ENCODE data around the gene ATXN10. TPM values are rescaled to one million over a fixed set of nuclear protein-coding genes. Genes with fewer than 3 reads are reported as not detected.

The ATXN10 gene
- total RNA-seq, 2 donors from 2014 or later = 55.8 to 89.1 TPM

- Mint-ChIP-seq H3K4me3 (no peak overlapping the region), H3K36me3 (ENCODE audit: low read depth) (peaks cover 85% of the 10 kb centered on the region), H3K27ac (no peak overlapping the region), H3K9me3 (no peaks in the 10 kb centered on the region), H3K4me1 (no peaks in the 10 kb centered on the region), H3K27me3 (no peaks in the 10 kb centered on the region)
- no peak for ATAC-seq (replicated peaks)
Observed at GRCh38 chr22:45731798-45732495, 60.3 kb downstream of the ATXN10 start.

- Mint-ChIP-seq H3K27me3 (no peaks in the 10 kb centered on the region), H3K4me3 (no peak overlapping the region), H3K36me3 (ENCODE audit: low read depth) (peaks cover 92% of the 10 kb centered on the region), H3K4me1 (no peaks in the 10 kb centered on the region), H3K27ac (no peak overlapping the region), H3K9me3 (no peaks in the 10 kb centered on the region)
- ATAC-seq (replicated peaks) = no peak
Observed at GRCh38 chr22:45735273-45735672, 63.6 kb downstream of the ATXN10 start.

GRCh38 chr22:45738206-45738605 lies 66.6 kb downstream of the ATXN10 start:
- H3K9me3 Mint-ChIP-seq = no peaks in the 10 kb centered on the region
- no peaks in the 10 kb centered on the region for H3K4me1 Mint-ChIP-seq
- no peak for ATAC-seq (replicated peaks)
- no peaks in the 10 kb centered on the region for H3K27me3 Mint-ChIP-seq
- peaks cover 92% of the 10 kb centered on the region for H3K36me3 Mint-ChIP-seq (ENCODE audit: low read depth)
- no peak overlapping the region for H3K4me3 Mint-ChIP-seq
- H3K27ac Mint-ChIP-seq = no peak overlapping the region

- Mint-ChIP-seq H3K4me1 (no peaks in the 10 kb centered on the region), H3K36me3 (ENCODE audit: low read depth) (peaks cover 98% of the 10 kb centered on the region)
- no peak for ATAC-seq (replicated peaks)
Observed at GRCh38 chr22:45740236-45740635, 68.6 kb downstream of the ATXN10 start.

GRCh38 chr22:45742866-45743450 lies 71.3 kb downstream of the ATXN10 start:
- H3K27ac Mint-ChIP-seq = no peak overlapping the region

More at GRCh38 chr22:45740236-45740635, 68.6 kb downstream of the ATXN10 start:
- Mint-ChIP-seq H3K27me3 (no peaks in the 10 kb centered on the region), H3K27ac (no peak overlapping the region), H3K9me3 (no peaks in the 10 kb centered on the region), H3K4me3 (no peak overlapping the region)

GRCh38 chr22:45743687-45744086 lies 72.1 kb downstream of the ATXN10 start:
- no peak overlapping the region for H3K27ac Mint-ChIP-seq
- H3K4me3 Mint-ChIP-seq = no peak overlapping the region
- peaks cover 89% of the 10 kb centered on the region for H3K36me3 Mint-ChIP-seq (ENCODE audit: low read depth)
- H3K4me1 Mint-ChIP-seq = no peaks in the 10 kb centered on the region
- ATAC-seq (replicated peaks) = no peak
- H3K9me3 Mint-ChIP-seq = no peaks in the 10 kb centered on the region
- no peaks in the 10 kb centered on the region for H3K27me3 Mint-ChIP-seq

More at GRCh38 chr22:45742866-45743450, 71.3 kb downstream of the ATXN10 start:
- no peaks in the 10 kb centered on the region for H3K27me3 Mint-ChIP-seq
- H3K4me3 Mint-ChIP-seq = no peak overlapping the region
- H3K9me3 Mint-ChIP-seq = no peaks in the 10 kb centered on the region
- ATAC-seq (replicated peaks) = no peak
- peaks cover 89% of the 10 kb centered on the region for H3K36me3 Mint-ChIP-seq (ENCODE audit: low read depth)
- H3K4me1 Mint-ChIP-seq = no peaks in the 10 kb centered on the region

GRCh38 chr22:45744442-45744841 lies 72.8 kb downstream of the ATXN10 start:
- H3K36me3 Mint-ChIP-seq (ENCODE audit: low read depth) = peaks cover 84% of the 10 kb centered on the region
- no peaks in the 10 kb centered on the region for H3K27me3 Mint-ChIP-seq
- H3K4me3 Mint-ChIP-seq = no peak overlapping the region
- H3K4me1 Mint-ChIP-seq = no peaks in the 10 kb centered on the region
- H3K9me3 Mint-ChIP-seq = no peaks in the 10 kb centered on the region
- no peak overlapping the region for H3K27ac Mint-ChIP-seq
- ATAC-seq (replicated peaks) = no peak

- H3K4me3 Mint-ChIP-seq = no peak overlapping the region
- H3K27me3 Mint-ChIP-seq = no peaks in the 10 kb centered on the region
- no peaks in the 10 kb centered on the region for H3K9me3 Mint-ChIP-seq
- H3K27ac Mint-ChIP-seq = no peak overlapping the region
- ATAC-seq (replicated peaks) = no peak
- H3K36me3 Mint-ChIP-seq (ENCODE audit: low read depth) = peaks cover 70% of the 10 kb centered on the region
- H3K4me1 Mint-ChIP-seq = peaks cover 10% of the 10 kb centered on the region
Observed at GRCh38 chr22:45750626-45751025, 79.0 kb downstream of the ATXN10 start.

GRCh38 chr22:45752036-45752435 lies 80.4 kb downstream of the ATXN10 start:
- Mint-ChIP-seq H3K9me3 (no peaks in the 10 kb centered on the region), H3K4me3 (no peak overlapping the region), H3K27me3 (no peaks in the 10 kb centered on the region), H3K36me3 (ENCODE audit: low read depth) (peaks cover 66% of the 10 kb centered on the region), H3K4me1 (peaks cover 10% of the 10 kb centered on the region), H3K27ac (no peak overlapping the region)
- no peak for ATAC-seq (replicated peaks)

- no peak overlapping the region for H3K27ac Mint-ChIP-seq
- no peaks in the 10 kb centered on the region for H3K27me3 Mint-ChIP-seq
- no peak for ATAC-seq (replicated peaks)
- H3K36me3 Mint-ChIP-seq (ENCODE audit: low read depth) = peaks cover 51% of the 10 kb centered on the region
- H3K4me1 Mint-ChIP-seq = peaks cover 10% of the 10 kb centered on the region
- H3K9me3 Mint-ChIP-seq = no peaks in the 10 kb centered on the region
- H3K4me3 Mint-ChIP-seq = no peak overlapping the region
Observed at GRCh38 chr22:45754822-45755221, 83.2 kb downstream of the ATXN10 start.

- peaks cover 44% of the 10 kb centered on the region for H3K36me3 Mint-ChIP-seq (ENCODE audit: low read depth)
- no peaks in the 10 kb centered on the region for H3K9me3 Mint-ChIP-seq
- H3K4me1 Mint-ChIP-seq = peaks cover 10% of the 10 kb centered on the region
- no peak for ATAC-seq (replicated peaks)
- H3K27me3 Mint-ChIP-seq = no peaks in the 10 kb centered on the region
- no peak overlapping the region for H3K4me3 Mint-ChIP-seq
- no peak overlapping the region for H3K27ac Mint-ChIP-seq
Observed at GRCh38 chr22:45756558-45756957, 84.9 kb downstream of the ATXN10 start.

- Mint-ChIP-seq H3K4me3 (no peak overlapping the region), H3K27me3 (no peaks in the 10 kb centered on the region), H3K9me3 (no peaks in the 10 kb centered on the region), H3K4me1 (peaks cover 9% of the 10 kb centered on the region), H3K27ac (no peak overlapping the region), H3K36me3 (ENCODE audit: low read depth) (peaks cover 41% of the 10 kb centered on the region)
- no peak for ATAC-seq (replicated peaks)
Observed at GRCh38 chr22:45757068-45757467, 85.4 kb downstream of the ATXN10 start.

- ATAC-seq (replicated peaks) = no peak
- Mint-ChIP-seq H3K4me1 (peaks cover 6% of the 10 kb centered on the region), H3K36me3 (ENCODE audit: low read depth) (peaks cover 40% of the 10 kb centered on the region), H3K27me3 (no peaks in the 10 kb centered on the region), H3K9me3 (no peaks in the 10 kb centered on the region), H3K27ac (no peak overlapping the region), H3K4me3 (no peak overlapping the region)
Observed at GRCh38 chr22:45757936-45758335, 86.3 kb downstream of the ATXN10 start.

GRCh38 chr22:45758603-45759002 lies 87.0 kb downstream of the ATXN10 start:
- Mint-ChIP-seq H3K9me3 (no peaks in the 10 kb centered on the region), H3K27ac (no peak overlapping the region), H3K4me3 (no peak overlapping the region), H3K27me3 (no peaks in the 10 kb centered on the region), H3K36me3 (ENCODE audit: low read depth) (peaks cover 38% of the 10 kb centered on the region), H3K4me1 (peaks cover 6% of the 10 kb centered on the region)
- ATAC-seq (replicated peaks) = no peak

- ATAC-seq (replicated peaks) = no peak
- H3K27ac Mint-ChIP-seq = no peak overlapping the region
- H3K36me3 Mint-ChIP-seq (ENCODE audit: low read depth) = peaks cover 30% of the 10 kb centered on the region
Observed at GRCh38 chr22:45760682-45761081, 89.0 kb downstream of the ATXN10 start.

More at GRCh38 chr22:45760682-45761081, 89.0 kb downstream of the ATXN10 start:
- H3K9me3 Mint-ChIP-seq = no peaks in the 10 kb centered on the region
- H3K4me1 Mint-ChIP-seq = peaks cover 6% of the 10 kb centered on the region
- H3K4me3 Mint-ChIP-seq = no peak overlapping the region
- no peaks in the 10 kb centered on the region for H3K27me3 Mint-ChIP-seq

All from activated T-helper 17 cell treated with anti-CD3 and anti-CD28 coated beads, Interleukin-2, amount 50 U/mL, for 72 hours (primary cell).